ENCODE results near the gene PLEK. TPM values are rescaled to one million over a fixed set of nuclear protein-coding genes. Genes with fewer than 3 reads are reported as not detected.
"Not testable (repeated sequence)": the region's sequence is repeated elsewhere in the genome, so short reads cannot be mapped to it uniquely, and the experiment has no call there.

Gene PLEK
- total RNA-seq, 1 donor = under 0.01 TPM

DNA sequence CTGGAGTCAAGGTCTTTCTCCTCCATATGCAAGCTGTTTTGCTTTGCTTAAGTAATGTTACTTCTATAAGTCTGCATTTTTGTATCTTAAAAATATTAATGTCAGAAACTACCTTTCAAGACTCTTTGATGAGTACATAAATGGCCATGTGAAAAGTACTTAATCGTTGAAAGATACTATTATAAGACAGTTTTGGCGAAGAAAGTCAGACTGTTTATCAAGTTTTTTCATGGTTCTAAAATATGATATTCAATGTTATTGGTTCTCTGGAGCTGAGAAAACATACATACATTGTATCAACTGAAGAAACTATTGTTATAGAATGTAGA, 76.9 kb downstream of the PLEK start:
- no peak for DNase-seq (ENCODE audit: low read depth)
- TF ChIP-seq, protein P1, sequence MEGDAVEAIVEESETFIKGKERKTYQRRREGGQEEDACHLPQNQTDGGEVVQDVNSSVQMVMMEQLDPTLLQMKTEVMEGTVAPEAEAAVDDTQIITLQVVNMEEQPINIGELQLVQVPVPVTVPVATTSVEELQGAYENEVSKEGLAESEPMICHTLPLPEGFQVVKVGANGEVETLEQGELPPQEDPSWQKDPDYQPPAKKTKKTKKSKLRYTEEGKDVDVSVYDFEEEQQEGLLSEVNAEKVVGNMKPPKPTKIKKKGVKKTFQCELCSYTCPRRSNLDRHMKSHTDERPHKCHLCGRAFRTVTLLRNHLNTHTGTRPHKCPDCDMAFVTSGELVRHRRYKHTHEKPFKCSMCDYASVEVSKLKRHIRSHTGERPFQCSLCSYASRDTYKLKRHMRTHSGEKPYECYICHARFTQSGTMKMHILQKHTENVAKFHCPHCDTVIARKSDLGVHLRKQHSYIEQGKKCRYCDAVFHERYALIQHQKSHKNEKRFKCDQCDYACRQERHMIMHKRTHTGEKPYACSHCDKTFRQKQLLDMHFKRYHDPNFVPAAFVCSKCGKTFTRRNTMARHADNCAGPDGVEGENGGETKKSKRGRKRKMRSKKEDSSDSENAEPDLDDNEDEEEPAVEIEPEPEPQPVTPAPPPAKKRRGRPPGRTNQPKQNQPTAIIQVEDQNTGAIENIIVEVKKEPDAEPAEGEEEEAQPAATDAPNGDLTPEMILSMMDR (IDR thresholded peaks at IDR 0.05; ENCODE audit: insufficient read depth, low read length) = no peak
- no peak overlapping the region for H3K4me3 ChIP-seq (ENCODE audit: low read depth, low read length)

DNA sequence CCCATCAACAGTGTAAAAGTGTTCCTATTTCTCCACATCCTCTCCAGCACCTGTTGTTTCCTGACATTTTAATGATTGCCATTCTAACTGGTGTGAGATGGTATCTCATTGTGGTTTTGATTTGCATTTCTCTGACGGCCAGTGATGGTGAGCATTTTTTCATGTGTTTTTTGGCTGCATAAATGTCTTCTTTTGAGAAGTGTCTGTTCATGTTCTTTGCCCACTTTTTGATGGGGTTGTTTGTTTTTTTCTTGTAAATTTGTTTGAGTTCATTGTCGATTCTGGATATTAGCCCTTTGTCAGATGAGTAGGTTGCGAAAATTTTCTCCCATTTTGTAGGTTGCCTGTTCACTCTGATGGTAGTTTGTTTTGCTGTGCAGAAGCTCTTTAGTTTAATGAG, 81.3 kb downstream of the PLEK start:
- H3K4me3 ChIP-seq (ENCODE audit: low read depth, low read length); DNase-seq (ENCODE audit: low read depth): not testable (repeated sequence)

Other genes with a start within 250 kb of the PLEK start
- gene PNO1, start 207.4 kb upstream of the PLEK start, total RNA-seq (ENCODE audit: low replicate concordance) = 4.1 and 9.5 TPM in 2 replicates
- 10.6 and 38.6 TPM in 2 replicates for gene PPP3R1, start 112.8 kb upstream of the PLEK start, total RNA-seq (ENCODE audit: low replicate concordance)
- 40.0 and 46.9 TPM in 2 replicates for gene CNRIP1, start 45.3 kb upstream of the PLEK start, total RNA-seq (ENCODE audit: low replicate concordance)
- under 0.01 and 0.99 TPM in 2 replicates for gene FBXO48, start 102.0 kb downstream of the PLEK start, total RNA-seq (ENCODE audit: low replicate concordance)
- 4.3 and 6.8 TPM in 2 replicates for gene APLF, start 102.3 kb downstream of the PLEK start, total RNA-seq (ENCODE audit: low replicate concordance)

Measured in fibroblast of the aortic adventitia (primary cell).